H1 (cell line): ENCODE measurements around the gene PECR. TPM values are rescaled to one million over a fixed set of nuclear protein-coding genes. Genes with fewer than 3 reads are reported as not detected.

Source experiments
- CTCF ChIA-PET: fragments of 300-600 bp; sonication (Branson Sonifier 250); formaldehyde crosslinking; loops from one replicate; lab custom pipeline; 2021; ENCODE audit not compliant: partially characterized antibody; lab: Charles Lee
- POLR2A ChIA-PET: fragments of 300-600 bp; sonication (Branson Sonifier 250); formaldehyde crosslinking; loops from one replicate; lab custom pipeline; 2021; ENCODE audit warnings: inconsistent platforms; ENCODE audit not compliant: partially characterized antibody; lab: Charles Lee
- DNase-seq, 2 experiments: peaks; one replicate each; pipeline versions ENCODE4 v3.0.0 to v3.0.0-alpha.2; 2010 to 2022; ENCODE audit warnings: low spot score in 2 of 2, low read depth in 1 of 2, mixed read lengths in 1 of 2
- FAIRE-seq: peaks from 2 replicates; lab custom pipeline; 2011; peaks lifted over from hg19 to GRCh38; lab: Jason Lieb, UNC
- H2AFZ ChIP-seq: 2 replicates; pipeline ENCODE4 v1.8.1; 2012; ENCODE audit warnings: low read length, inconsistent platforms
- H2AK5ac ChIP-seq: 2 replicates; pipeline ENCODE4 v1.6.1; 2013; ENCODE audit warnings: low read depth, low read length
- H2BK120ac ChIP-seq: replicated peaks from 2 replicates; pipeline ENCODE3; 2013; ENCODE audit warnings: low read depth, low read length, inconsistent platforms
- H2BK12ac ChIP-seq: 2 replicates; pipeline ENCODE4 v1.6.1; 2013; ENCODE audit warnings: low read depth, low read length
- H2BK15ac ChIP-seq: 2 replicates; pipeline ENCODE4 v1.6.1; 2013; ENCODE audit warnings: low read length
- H2BK20ac ChIP-seq: 2 replicates; pipeline ENCODE4 v1.6.1; 2013; ENCODE audit warnings: low read length
- H2BK5ac ChIP-seq: 2 replicates; pipeline ENCODE4 v1.6.1; 2013; ENCODE audit warnings: low read depth, low read length
- H3K14ac ChIP-seq: 2 replicates; pipeline ENCODE4 v1.6.1; 2013; ENCODE audit warnings: inconsistent platforms; ENCODE audit not compliant: insufficient read length
- H3K18ac ChIP-seq: 2 replicates; pipeline ENCODE4 v1.6.1; 2013; ENCODE audit warnings: low read length; ENCODE audit errors: extremely low read depth
- H3K23ac ChIP-seq: 2 replicates; pipeline ENCODE4 v1.6.1; 2013; ENCODE audit warnings: inconsistent platforms; ENCODE audit not compliant: insufficient read length
- H3K23me2 ChIP-seq: 2 replicates; pipeline ENCODE4 v1.6.1; 2013; ENCODE audit warnings: low read depth, low read length
- H3K27ac ChIP-seq: 2 replicates; pipeline ENCODE4 v1.6.1; 2011; ENCODE audit warnings: low read depth, low read length, inconsistent platforms
- H3K27me3 ChIP-seq, 4 experiments: replicated peaks in 1 of 4; 1 replicate in 1 of 4; 2 replicates in 3 of 4; pipeline versions ENCODE4 v1.6.1 to v1.8.1; 2011 to 2013; ENCODE audit warnings: low read length in 3 of 4, mild to moderate bottlenecking in 3 of 4, inconsistent platforms in 2 of 4, mixed read lengths in 2 of 4, moderate library complexity in 1 of 4; ENCODE audit not compliant: control insufficient read depth in 3 of 4, insufficient read depth in 3 of 4; ENCODE audit errors: extremely low read depth in 1 of 4
- H3K36me3 ChIP-seq, 4 experiments: 2 replicates each; pipeline versions ENCODE4 v1.6.1 to v1.8.1; 2011 to 2013; ENCODE audit warnings: mild to moderate bottlenecking in 4 of 4, low read length in 3 of 4, moderate library complexity in 2 of 4, control low read depth in 1 of 4, inconsistent platforms in 1 of 4; ENCODE audit not compliant: insufficient read depth in 4 of 4, control insufficient read depth in 2 of 4
- H3K4ac ChIP-seq: replicated peaks from 2 replicates; pipeline ENCODE3; 2013; ENCODE audit warnings: low read length, low read depth, mixed read lengths, inconsistent platforms; ENCODE audit not compliant: insufficient read length
- H3K4me1 ChIP-seq, 4 experiments: replicated peaks in 1 of 4; 1 replicate in 1 of 4; 2 replicates in 3 of 4; pipeline versions ENCODE4 v1.6.1 to v1.8.1; 2011 to 2013; ENCODE audit warnings: low read length in 3 of 4, inconsistent platforms in 2 of 4, mixed read lengths in 1 of 4; ENCODE audit not compliant: insufficient read depth in 4 of 4, control insufficient read depth in 3 of 4
- H3K4me2 ChIP-seq, 2 experiments: 2 replicates each; pipeline versions ENCODE4 v1.6.1 to v1.8.1; 2011 to 2013; ENCODE audit warnings: low read depth in 2 of 2, low read length in 2 of 2, control low read depth in 1 of 2, inconsistent platforms in 1 of 2, mild to moderate bottlenecking in 1 of 2; ENCODE audit not compliant: insufficient read depth in 1 of 2
- H3K4me3 ChIP-seq, 4 experiments: fragments of 200-600, 300-600 bp in 1 of 4; sonication (generic), shearing (Covaris generic), sonication (Bioruptor Twin) in 1 of 4; 2 replicates each; pipeline versions ENCODE4 v1.5.1 to v1.8.1; 2011 to 2016; ENCODE audit warnings: low read length in 4 of 4, low read depth in 3 of 4, control low read depth in 2 of 4, inconsistent platforms in 2 of 4, mild to moderate bottlenecking in 2 of 4, mixed read lengths in 1 of 4, moderate library complexity in 1 of 4; ENCODE audit not compliant: insufficient read depth in 2 of 4; ENCODE audit errors: extremely low read depth in 1 of 4
- H3K56ac ChIP-seq: replicated peaks from 2 replicates; pipeline ENCODE3; 2013; ENCODE audit warnings: low read depth, mild to moderate bottlenecking, mixed read lengths, low read length, inconsistent platforms; ENCODE audit not compliant: insufficient read length
- H3K79me1 ChIP-seq: 2 replicates; pipeline ENCODE4 v1.6.1; 2013; ENCODE audit warnings: low read depth, low read length, control low read depth
- H3K79me2 ChIP-seq, 2 experiments: 2 replicates each; pipeline versions ENCODE4 v1.6.1 to v1.8.1; 2012 to 2013; ENCODE audit warnings: low read length in 2 of 2, mild to moderate bottlenecking in 2 of 2, inconsistent platforms in 1 of 2; ENCODE audit not compliant: insufficient read depth in 2 of 2, control insufficient read depth in 1 of 2
- H3K9ac ChIP-seq, 4 experiments: replicated peaks in 1 of 4; 1 replicate in 1 of 4; 2 replicates in 3 of 4; pipeline versions ENCODE4 v1.6.1 to v1.8.1; 2011 to 2013; ENCODE audit warnings: low read depth in 3 of 4, low read length in 3 of 4, control low read depth in 2 of 4, mild to moderate bottlenecking in 2 of 4, moderate library complexity in 2 of 4, inconsistent platforms in 1 of 4; ENCODE audit errors: extremely low read depth in 1 of 4
- H3K9me3 ChIP-seq, 2 experiments: 2 replicates each; pipeline versions ENCODE4 v1.6.1 to v1.8.1; 2012 to 2013; ENCODE audit warnings: mild to moderate bottlenecking in 2 of 2, moderate library complexity in 2 of 2, control low read depth in 1 of 2, inconsistent platforms in 1 of 2, low read depth in 1 of 2, low read length in 1 of 2, mixed read lengths in 1 of 2; ENCODE audit not compliant: insufficient read depth in 2 of 2
- H4K20me1 ChIP-seq, 2 experiments: replicated peaks in 1 of 2; 2 replicates each; pipeline versions ENCODE3 to v1.8.1; 2011 to 2013; ENCODE audit warnings: inconsistent platforms in 2 of 2, low read length in 2 of 2, mild to moderate bottlenecking in 1 of 2; ENCODE audit not compliant: insufficient read depth in 2 of 2, control insufficient read depth in 1 of 2
- H4K5ac ChIP-seq: 2 replicates; pipeline ENCODE4 v1.6.1; 2013; ENCODE audit warnings: low read length, low read depth, mixed read lengths, inconsistent platforms; ENCODE audit not compliant: insufficient read length
- H4K8ac ChIP-seq: 2 replicates; pipeline ENCODE4 v1.8.0; 2013; ENCODE audit warnings: mild to moderate bottlenecking, moderate library complexity, low read length, inconsistent platforms; ENCODE audit not compliant: insufficient read depth; ENCODE audit errors: extremely low read depth
- H4K91ac ChIP-seq: replicated peaks from 2 replicates; pipeline ENCODE3; 2013; ENCODE audit warnings: low read length, mixed read lengths, inconsistent platforms; ENCODE audit not compliant: insufficient read length
- ASH2L ChIP-seq: fragments of 200-600, 300-600 bp; sonication (generic); IDR thresholded peaks from one replicate; pipeline ENCODE4 v1.7.1; 2017; ENCODE audit warnings: low read length
- CREB1 ChIP-seq: IDR thresholded peaks from 2 replicates; pipeline ENCODE4 v1.6.1; 2012; ENCODE audit warnings: inconsistent platforms
- MAX ChIP-seq: IDR thresholded peaks from 2 replicates; pipeline ENCODE4 v1.6.1; 2012; ENCODE audit warnings: inconsistent platforms
- POLR2A ChIP-seq, 2 experiments: IDR thresholded peaks; 1 replicate in 1 of 2; 2 replicates in 1 of 2; pipeline ENCODE4 v1.6.1; 2011; ENCODE audit warnings: low read depth in 2 of 2, low read length in 2 of 2, mild to moderate bottlenecking in 2 of 2; ENCODE audit errors: control extremely low read depth in 1 of 2
- POU5F1 ChIP-seq: IDR thresholded peaks from 2 replicates; pipeline ENCODE4 v1.6.1; 2011; ENCODE audit warnings: low read depth, mild to moderate bottlenecking, low read length, moderate library complexity
- SUZ12 ChIP-seq: fragments of 200-600 bp; sonication (generic); IDR thresholded peaks from 2 replicates; pipeline ENCODE4 v1.6.1; 2012; ENCODE audit warnings: mild to moderate bottlenecking, inconsistent platforms, low read length, moderate library complexity, mixed read lengths
- TAF7 ChIP-seq: optimal IDR thresholded peaks from 2 replicates; pipeline ENCODE3; 2011; ENCODE audit warnings: low read depth, mild to moderate bottlenecking, inconsistent platforms, low read length, moderate library complexity, borderline replicate concordance
- WGBS, 2 experiments: shearing (Covaris generic) in 1 of 2; methylation state at CpG; one replicate each; pipeline versions ENCODE4 v1.1.6 to v1.1.7; 2013 to 2015; ENCODE audit warnings: low lambda C conversion rate in 2 of 2, mixed read lengths in 2 of 2, inconsistent platforms in 1 of 2, low coverage in 1 of 2, missing lambda C conversion rate in 1 of 2; ENCODE audit not compliant: insufficient replicate concordance in 2 of 2, insufficient coverage in 1 of 2, insufficient read length in 1 of 2; ENCODE audit errors: extremely low coverage in 1 of 2, missing lambda C conversion rate in 1 of 2; 5-methylcytosine and 5-hydroxymethylcytosine counted together
- polyA plus RNA-seq, 7 experiments: library from polyadenylated mRNA; depleted of rRNA in 3 of 7; stranded (reverse) in 5 of 7; unstranded in 2 of 7; fragments of >200 nt in 5 of 7; fragments of 200-250 nt in 2 of 7; gene quantifications; 1 replicate in 5 of 7; 2 replicates in 1 of 7; 4 replicates in 1 of 7; pipeline versions ENCODE4 v1.2.1 to v1.2.3, GENCODE V29; 2011 to 2013; ENCODE audit warnings: missing spikeins in 2 of 7, mixed read lengths in 2 of 7
- total RNA-seq: library from RNA; stranded (reverse); fragmentation: NEBNext Ultra II Directional; extraction: Animal tissue kit (Norgen Biotek cat#: 25700); gene quantifications from 2 replicates; pipeline ENCODE4 v1.2.1, GENCODE V29; 2021

Gene PECR
- total and polyA plus RNA-seq, 2 of the 8 experiments (the other 6 are each of a cell fraction or from before 2014, with no cell fraction given), result 15.9 to 19.2 TPM

DNA sequence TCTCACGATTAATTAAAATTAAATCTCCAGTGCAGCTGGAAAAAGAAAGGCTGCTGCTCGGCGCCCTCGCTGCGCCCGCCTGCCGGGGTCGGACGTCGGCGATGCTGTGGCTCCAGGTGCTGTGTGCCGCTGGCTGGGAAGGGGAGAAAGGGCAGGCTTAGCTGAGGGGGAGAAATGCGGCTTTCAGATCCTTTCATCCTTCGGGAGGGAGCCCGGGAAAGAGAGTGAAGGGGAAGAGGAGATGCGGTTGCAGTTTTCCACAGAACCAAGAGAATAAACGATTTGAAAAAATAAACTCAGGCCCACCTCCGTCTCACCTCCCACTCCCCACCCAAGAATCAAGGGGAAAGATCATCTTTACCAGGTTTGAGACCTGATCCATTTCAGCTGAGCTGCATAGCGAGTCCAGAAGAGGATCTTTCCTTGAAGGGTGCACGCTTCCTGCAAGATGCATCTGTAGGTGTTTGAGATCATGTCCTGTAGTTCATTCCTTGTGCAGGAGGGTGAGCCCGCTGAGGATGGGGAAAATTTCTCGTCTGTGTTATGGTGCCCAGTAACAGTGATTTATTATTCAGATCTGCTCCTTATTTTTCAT lies 605 bp upstream of the PECR start:
- H3K36me3 ChIP-seq, result no peaks in the 10 kb centered on the region
- 0 out of 2 replicates have a peak overlapping the region, but pooled peaks have one; percentile 0 for H2BK5ac ChIP-seq
- DNase-seq (peak in 1 of 2 experiments; percentile 54), FAIRE-seq (no peak)
- H3K4me1 ChIP-seq, result peaks cover 3 to 15% (median 14%) of the 10 kb centered on the region in 4 experiments; a peak in 5 of 7 replicates
- H2BK12ac ChIP-seq, result no peak overlapping the region
- ChIA-PET CTCF (interaction anchor here (0.6 to 3.9 kb wide), 7 partner anchors 8 to 315 kb away, joined by 3 to 18 read pairs (median 4); partner anchors contain the start of gene XRCC5), POLR2A (interaction anchor here (0.9 to 5.6 kb wide), 11 partner anchors 8 to 47 kb away, joined by 3 to 73 read pairs (median 5); partner anchors contain the start of gene XRCC5)
- H2BK15ac ChIP-seq, result no peak overlapping the region
- H3K23me2 ChIP-seq, result peaks cover 7% of the 10 kb centered on the region
- H4K91ac ChIP-seq, result no peak overlapping the region
- H3K79me2 ChIP-seq, result peaks cover 0 to 16% of the 10 kb centered on the region in 2 experiments; a peak in 1 of 4 replicates
- H3K4ac ChIP-seq, result no peak overlapping the region
- H4K8ac ChIP-seq, result peak overlapping the region; percentile 95; the same call in 1 of the 2 replicates
- H3K4me3 ChIP-seq, result peak overlapping the region; percentile 53 to 92 (median 81)
- H3K4me2 ChIP-seq, result peak overlapping the region; percentile 93
- no peak overlapping the region for H3K14ac ChIP-seq
- H3K23ac ChIP-seq, result no peak overlapping the region
- no peaks in the 10 kb centered on the region for H3K9me3 ChIP-seq
- H2BK20ac ChIP-seq, result no peak overlapping the region
- H2AK5ac ChIP-seq, result no peak overlapping the region
- H3K79me1 ChIP-seq, result no peaks in the 10 kb centered on the region; the same call in 1 of the 2 replicates
- H2BK120ac ChIP-seq, result no peak overlapping the region
- no peaks in the 10 kb centered on the region for H3K27me3 ChIP-seq
- peak overlapping the region; percentile 46; the same call in 1 of the 2 replicates for H2AFZ ChIP-seq
- no peak overlapping the region for H4K5ac ChIP-seq
- peak overlapping the region; percentile 54 to 79 (median 74) for H3K9ac ChIP-seq
- H3K18ac ChIP-seq, result no peak overlapping the region
- 6% methylated on average over 22 of the region's 22 CpGs; no CpG with 5 or more reads in 1 of the 2 experiments for WGBS, 2 experiments
- H4K20me1 ChIP-seq, result peaks cover 0 to 1% of the 10 kb centered on the region in 2 experiments
- TF ChIP-seq SUZ12 (no peak), ASH2L (peak; percentile 44), CREB1 (no peak), TAF7 (peak; percentile 11), MAX (0 out of 2 replicates have a peak, but pooled peaks have one; percentile 5), POLR2A (IDR thresholded peaks at IDR 0.05; ENCODE audit: control extremely low read depth in 1 of 2, low read depth in 2 of 2, low read length in 2 of 2) (peak in 1 of 2 experiments; percentile 65; a peak in 1 of 3 replicates), POU5F1 (no peak)
- H3K56ac ChIP-seq, result no peak overlapping the region
- H3K27ac ChIP-seq, result 0 out of 2 replicates have a peak overlapping the region, but pooled peaks have one; percentile 1
